ENCODE measurements around the gene NUDT16L1.

The NUDT16L1 gene

GRCh38 chr16:4713663-4714501, 20.5 kb downstream of the NUDT16L1 start:
- H3K79me2 ChIP-seq (ENCODE audit: low read length) = no peaks in the 10 kb centered on the region
- H3K36me3 ChIP-seq (replicated peaks; ENCODE audit: low read depth, low read length) = peaks cover 4% of the 10 kb centered on the region
- no peak overlapping the region for H3K4me3 ChIP-seq (ENCODE audit: low read length)
- no peaks in the 10 kb centered on the region for H4K20me1 ChIP-seq (ENCODE audit: insufficient read depth, low read length)
- TF ChIP-seq EZH2phosphoT487 (IDR thresholded peaks at IDR 0.05; ENCODE audit: low read depth) = no peak
- no peak for TF ChIP-seq CTCF (IDR thresholded peaks at IDR 0.05; ENCODE audit: low read depth, low read length)
- no peaks in the 10 kb centered on the region for H3K9me3 ChIP-seq (ENCODE audit: insufficient read depth, low read length)
- H3K4me1 ChIP-seq (ENCODE audit: low read length) = 0 out of 2 replicates have a peak, but pooled peaks cover under 1% of the 10 kb centered on the region
- H3K27me3 ChIP-seq (ENCODE audit: low read depth, low read length) = no peaks in the 10 kb centered on the region
- no peak overlapping the region for H3K4me2 ChIP-seq (ENCODE audit: low read length)
- H3K9ac ChIP-seq (ENCODE audit: low read length) = no peak overlapping the region
- no peak overlapping the region for H3K27ac ChIP-seq (ENCODE audit: low read length)
- H2AFZ ChIP-seq (ENCODE audit: low read depth, low read length) = no peak overlapping the region

- H3K79me2 ChIP-seq (ENCODE audit: low read length) = no peaks in the 10 kb centered on the region
- H3K4me3 ChIP-seq (ENCODE audit: low read length) = no peak overlapping the region
- H2AFZ ChIP-seq (ENCODE audit: low read depth, low read length) = no peak overlapping the region
- H3K9me3 ChIP-seq (ENCODE audit: insufficient read depth, low read length) = no peaks in the 10 kb centered on the region
- H4K20me1 ChIP-seq (ENCODE audit: insufficient read depth, low read length) = no peaks in the 10 kb centered on the region
- 0 out of 2 replicates have a peak, but pooled peaks cover 3% of the 10 kb centered on the region for H3K4me1 ChIP-seq (ENCODE audit: low read length)
- no peak overlapping the region for H3K9ac ChIP-seq (ENCODE audit: low read length)
- no peak overlapping the region for H3K4me2 ChIP-seq (ENCODE audit: low read length)
- H3K27me3 ChIP-seq (ENCODE audit: low read depth, low read length) = no peaks in the 10 kb centered on the region
- TF ChIP-seq CTCF (IDR thresholded peaks at IDR 0.05; ENCODE audit: low read depth, low read length) (no peak), EZH2phosphoT487 (IDR thresholded peaks at IDR 0.05; ENCODE audit: low read depth) (no peak)
- H3K27ac ChIP-seq (ENCODE audit: low read length) = no peak overlapping the region
- H3K36me3 ChIP-seq (replicated peaks; ENCODE audit: low read depth, low read length) = peaks cover 3% of the 10 kb centered on the region
Observed at GRCh38 chr16:4714996-4715395, 21.6 kb downstream of the NUDT16L1 start.

- no peaks in the 10 kb centered on the region for H3K27me3 ChIP-seq (ENCODE audit: low read depth, low read length)
- no peak overlapping the region for H3K27ac ChIP-seq (ENCODE audit: low read length)
- TF ChIP-seq CTCF (IDR thresholded peaks at IDR 0.05; ENCODE audit: low read depth, low read length) (no peak), EZH2phosphoT487 (IDR thresholded peaks at IDR 0.05; ENCODE audit: low read depth) (no peak)
- no peaks in the 10 kb centered on the region for H3K9me3 ChIP-seq (ENCODE audit: insufficient read depth, low read length)
- no peak overlapping the region for H3K4me3 ChIP-seq (ENCODE audit: low read length)
- no peak overlapping the region for H3K9ac ChIP-seq (ENCODE audit: low read length)
- 0 out of 2 replicates have a peak, but pooled peaks cover 3% of the 10 kb centered on the region for H3K4me1 ChIP-seq (ENCODE audit: low read length)
- H3K36me3 ChIP-seq (replicated peaks; ENCODE audit: low read depth, low read length) = no peaks in the 10 kb centered on the region
- H2AFZ ChIP-seq (ENCODE audit: low read depth, low read length) = no peak overlapping the region
- no peaks in the 10 kb centered on the region for H4K20me1 ChIP-seq (ENCODE audit: insufficient read depth, low read length)
- no peaks in the 10 kb centered on the region for H3K79me2 ChIP-seq (ENCODE audit: low read length)
- H3K4me2 ChIP-seq (ENCODE audit: low read length) = no peak overlapping the region
Observed at GRCh38 chr16:4718466-4718865, 25.1 kb downstream of the NUDT16L1 start.

- no peaks in the 10 kb centered on the region for H3K27me3 ChIP-seq (ENCODE audit: low read depth, low read length)
- H3K27ac ChIP-seq (ENCODE audit: low read length) = no peak overlapping the region
- no peak overlapping the region for H3K4me2 ChIP-seq (ENCODE audit: low read length)
- H4K20me1 ChIP-seq (ENCODE audit: insufficient read depth, low read length) = no peaks in the 10 kb centered on the region
- H2AFZ ChIP-seq (ENCODE audit: low read depth, low read length) = no peak overlapping the region
- H3K79me2 ChIP-seq (ENCODE audit: low read length) = no peaks in the 10 kb centered on the region
- peaks cover 2% of the 10 kb centered on the region for H3K36me3 ChIP-seq (replicated peaks; ENCODE audit: low read depth, low read length)
- no peak overlapping the region for H3K4me3 ChIP-seq (ENCODE audit: low read length)
- H3K9ac ChIP-seq (ENCODE audit: low read length) = no peak overlapping the region
- H3K9me3 ChIP-seq (ENCODE audit: insufficient read depth, low read length) = no peaks in the 10 kb centered on the region
- 0 out of 2 replicates have a peak, but pooled peaks cover 3% of the 10 kb centered on the region for H3K4me1 ChIP-seq (ENCODE audit: low read length)
- no peak for TF ChIP-seq CTCF (IDR thresholded peaks at IDR 0.05; ENCODE audit: low read depth, low read length)
- TF ChIP-seq EZH2phosphoT487 (IDR thresholded peaks at IDR 0.05; ENCODE audit: low read depth) = no peak
Observed at GRCh38 chr16:4723071-4723767, 29.9 kb downstream of the NUDT16L1 start.

Measured in OCI-LY3 (cell line).